T-helper 9 cell (primary cell): ENCODE measurements around the gene ZNF76.
"Not testable (repeated sequence)": the region's sequence is repeated elsewhere in the genome, so short reads cannot be mapped to it uniquely, and the experiment has no call there.

Experiments used
- DNase-seq: peaks from one replicate; pipeline ENCODE4 v3.0.0-alpha.2; 2020

ZNF76 gene

DNA sequence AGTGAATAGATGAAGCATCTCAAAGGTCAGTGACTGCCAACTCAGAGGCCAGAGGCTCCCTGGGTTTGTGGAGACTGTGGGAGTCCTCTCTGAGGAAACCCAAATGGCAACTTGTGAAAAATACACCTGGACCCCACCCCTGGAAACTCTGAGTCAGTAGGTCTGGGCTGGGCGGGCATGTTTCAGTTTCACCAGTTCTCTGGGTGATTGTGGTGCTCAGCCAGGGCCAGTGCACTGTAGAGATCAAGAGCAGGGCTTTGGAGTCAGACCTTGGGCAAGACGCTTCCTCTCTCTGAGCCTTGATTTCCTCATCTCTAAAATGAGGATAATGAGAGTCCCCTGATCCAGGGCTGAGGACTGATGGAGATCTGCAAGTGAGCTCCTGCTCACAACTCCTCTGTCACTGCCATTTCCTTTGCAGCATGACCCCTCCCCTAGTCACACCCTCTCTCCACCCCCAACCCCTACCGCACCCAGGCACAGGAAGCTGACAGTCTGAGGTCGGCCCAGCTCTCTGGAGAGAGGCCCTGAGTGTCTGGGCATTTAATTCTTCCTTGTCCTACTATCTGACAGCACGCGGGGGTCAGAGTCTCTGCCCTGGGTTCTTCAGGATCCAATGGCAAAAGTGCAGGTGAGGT, 43.2 kb downstream of the ZNF76 start:
- DNase-seq = peak; percentile 80

DNA sequence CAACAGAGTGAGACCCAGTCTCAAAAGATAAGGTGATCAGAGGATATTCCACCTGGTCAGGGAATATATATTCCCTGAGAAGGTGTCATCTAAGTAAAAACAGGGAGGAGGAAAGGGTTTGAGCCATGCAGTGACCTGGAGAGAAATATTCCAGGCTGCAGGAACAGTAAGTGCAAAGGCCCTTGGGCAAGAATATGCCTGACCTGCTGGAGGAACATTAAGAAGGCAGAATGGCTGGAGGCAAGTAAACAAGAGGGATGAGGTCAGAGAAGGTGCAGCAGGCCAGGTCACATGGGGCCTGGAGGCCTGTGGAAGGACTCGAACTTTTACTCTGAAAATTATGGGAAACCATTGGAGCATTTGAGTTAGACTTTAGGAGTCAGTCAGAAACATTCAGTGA, 44.8 kb downstream of the ZNF76 start:
- no peak for DNase-seq

GRCh38 chr6:35305117-35305516, 45.6 kb downstream of the ZNF76 start:
- no peak for DNase-seq

GRCh38 chr6:35307138-35307537, 47.6 kb downstream of the ZNF76 start:
- DNase-seq = not testable (repeated sequence)

GRCh38 chr6:35308543-35308942, 49.0 kb downstream of the ZNF76 start:
- DNase-seq = not testable (repeated sequence)

- DNase-seq = no peak
These were observed 50.2 kb downstream of the ZNF76 start for GRCh38 chr6:35309611-35310264.

- no peak for DNase-seq
These were observed 50.8 kb downstream of the ZNF76 start for GRCh38 chr6:35310265-35310831.

DNA sequence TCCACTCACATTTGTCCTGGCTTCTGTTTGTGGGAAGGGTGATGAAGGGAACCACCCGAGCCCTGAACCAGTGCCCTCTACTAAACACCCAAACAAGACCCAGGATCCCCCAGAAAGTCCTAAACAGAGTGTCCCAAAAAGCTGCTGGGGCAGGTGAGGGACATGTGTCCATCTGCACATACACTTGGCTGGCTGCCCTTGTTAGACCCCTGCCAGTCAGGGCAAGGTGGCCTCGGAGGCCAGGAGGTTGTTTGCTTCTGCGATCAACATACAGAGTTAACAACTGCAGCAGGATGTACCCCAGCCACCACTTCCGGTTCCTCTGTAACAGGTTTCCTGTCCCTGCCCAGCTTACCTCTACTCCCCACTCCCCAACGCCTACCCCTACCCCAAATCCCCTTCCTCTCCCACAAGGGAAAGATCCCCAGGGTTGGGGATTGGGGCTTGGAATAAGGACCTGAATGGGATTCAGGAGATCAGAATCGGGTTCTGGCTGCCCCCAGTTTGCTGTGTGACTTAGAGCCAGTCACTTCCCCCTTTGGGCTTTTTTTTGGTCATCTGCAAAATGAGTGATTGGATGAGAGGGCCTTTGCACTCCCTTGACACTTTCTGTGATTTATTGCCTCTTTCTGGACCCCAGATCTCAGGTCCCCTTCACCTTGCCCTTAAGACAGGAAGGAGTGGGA, 52.0 kb downstream of the ZNF76 start:
- DNase-seq = peak; percentile 36

DNA sequence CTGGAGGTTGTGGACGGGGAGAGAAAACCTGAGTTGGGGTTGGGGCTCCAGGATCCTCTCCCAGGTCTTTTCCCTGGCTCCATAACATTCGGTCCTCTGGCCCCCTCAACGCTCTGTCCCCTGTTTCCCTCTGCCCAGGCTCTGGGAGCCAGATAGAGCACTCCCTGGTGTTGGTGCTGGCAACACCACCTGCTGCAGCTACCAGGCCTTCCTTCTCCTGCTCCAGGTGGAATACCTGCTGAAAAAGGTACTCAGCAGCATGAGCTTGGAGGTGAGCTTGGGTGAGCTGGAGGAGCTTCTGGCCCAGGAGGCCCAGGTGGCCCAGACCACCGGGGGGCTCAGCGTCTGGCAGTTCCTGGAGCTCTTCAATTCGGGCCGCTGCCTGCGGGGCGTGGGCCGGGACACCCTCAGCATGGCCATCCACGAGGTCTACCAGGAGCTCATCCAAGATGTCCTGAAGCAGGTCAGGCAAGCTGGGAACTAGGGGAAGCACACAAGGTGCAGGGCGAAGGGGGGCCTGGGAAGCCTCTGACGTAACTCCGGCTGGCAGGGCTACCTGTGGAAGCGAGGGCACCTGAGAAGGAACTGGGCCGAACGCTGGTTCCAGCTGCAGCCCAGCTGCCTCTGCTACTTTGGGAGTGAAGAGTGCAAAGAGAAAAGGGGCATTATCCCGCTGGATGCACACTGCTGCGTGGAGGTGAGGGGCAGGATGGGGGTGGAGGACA, 52.7 kb downstream of the ZNF76 start:
- DNase-seq = no peak

GRCh38 chr6:35312807-35313206, 53.3 kb downstream of the ZNF76 start:
- DNase-seq = no peak

GRCh38 chr6:35317483-35318195, 58.1 kb downstream of the ZNF76 start:
- DNase-seq = no peak

GRCh38 chr6:35318196-35319171, 58.9 kb downstream of the ZNF76 start:
- no peak for DNase-seq

DNA sequence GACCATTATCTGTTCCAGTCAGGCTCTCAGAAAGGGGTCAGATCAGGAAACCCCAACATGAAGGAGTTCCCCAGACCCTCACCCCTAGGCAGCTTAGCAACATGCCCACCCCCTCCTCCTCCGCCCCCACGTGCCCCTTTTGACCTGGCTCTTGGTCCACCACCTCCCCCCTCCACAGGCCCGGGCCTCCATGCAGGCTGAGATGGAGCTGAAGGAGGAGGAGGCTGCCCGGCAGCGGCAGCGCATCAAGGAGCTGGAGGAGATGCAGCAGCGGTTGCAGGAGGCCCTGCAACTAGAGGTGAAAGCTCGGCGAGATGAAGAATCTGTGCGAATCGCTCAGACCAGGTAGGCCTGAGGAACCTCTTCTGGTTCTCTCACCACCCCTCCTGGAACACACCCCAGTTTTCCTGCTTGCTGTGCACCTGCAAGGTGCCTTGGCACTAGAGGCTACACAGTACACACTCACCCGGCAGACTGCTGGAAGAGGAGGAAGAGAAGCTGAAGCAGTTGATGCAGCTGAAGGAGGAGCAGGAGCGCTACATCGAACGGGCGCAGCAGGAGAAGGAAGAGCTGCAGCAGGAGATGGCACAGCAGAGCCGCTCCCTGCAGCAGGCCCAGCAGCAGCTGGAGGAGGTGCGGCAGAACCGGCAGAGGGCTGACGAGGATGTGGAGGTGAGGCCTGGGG, 60.0 kb downstream of the ZNF76 start:
- DNase-seq = no peak

GRCh38 chr6:35320031-35320410, 60.5 kb downstream of the ZNF76 start:
- DNase-seq = no peak

GRCh38 chr6:35321091-35321490, 61.6 kb downstream of the ZNF76 start:
- no peak for DNase-seq

DNA sequence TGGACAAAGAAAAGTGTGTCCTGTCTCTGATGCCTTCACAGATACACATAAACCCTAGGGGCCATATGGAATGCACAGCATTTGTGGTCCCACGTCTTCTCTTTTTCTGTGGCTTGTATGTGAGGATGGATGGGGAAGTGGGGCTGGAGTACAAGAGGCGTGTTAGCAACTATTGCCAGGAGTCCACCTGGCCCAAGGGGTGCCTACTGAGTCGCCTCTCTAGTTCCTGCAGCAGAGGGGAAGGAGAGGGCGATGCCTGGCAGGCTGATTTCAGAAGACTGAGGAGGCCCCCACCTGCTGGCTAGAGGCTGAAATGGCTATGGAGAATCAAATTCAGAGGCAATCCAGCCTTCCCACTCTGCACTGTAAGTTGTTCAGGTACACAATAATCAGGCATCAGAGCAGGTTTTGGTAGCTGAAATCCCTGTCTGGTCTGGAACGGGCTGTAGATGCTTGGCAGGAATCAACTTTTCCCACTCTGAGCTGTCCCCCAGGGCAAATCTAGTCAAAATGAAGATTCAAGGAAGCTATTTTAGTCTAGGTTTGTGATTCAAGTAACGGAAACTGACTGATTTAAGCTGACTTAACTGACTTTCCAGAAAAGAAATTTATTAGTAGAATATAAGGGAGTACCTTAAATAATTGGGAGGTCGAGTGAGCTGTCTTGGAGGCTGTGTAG, 68.0 kb downstream of the ZNF76 start:
- peak; percentile 63 for DNase-seq

DNA sequence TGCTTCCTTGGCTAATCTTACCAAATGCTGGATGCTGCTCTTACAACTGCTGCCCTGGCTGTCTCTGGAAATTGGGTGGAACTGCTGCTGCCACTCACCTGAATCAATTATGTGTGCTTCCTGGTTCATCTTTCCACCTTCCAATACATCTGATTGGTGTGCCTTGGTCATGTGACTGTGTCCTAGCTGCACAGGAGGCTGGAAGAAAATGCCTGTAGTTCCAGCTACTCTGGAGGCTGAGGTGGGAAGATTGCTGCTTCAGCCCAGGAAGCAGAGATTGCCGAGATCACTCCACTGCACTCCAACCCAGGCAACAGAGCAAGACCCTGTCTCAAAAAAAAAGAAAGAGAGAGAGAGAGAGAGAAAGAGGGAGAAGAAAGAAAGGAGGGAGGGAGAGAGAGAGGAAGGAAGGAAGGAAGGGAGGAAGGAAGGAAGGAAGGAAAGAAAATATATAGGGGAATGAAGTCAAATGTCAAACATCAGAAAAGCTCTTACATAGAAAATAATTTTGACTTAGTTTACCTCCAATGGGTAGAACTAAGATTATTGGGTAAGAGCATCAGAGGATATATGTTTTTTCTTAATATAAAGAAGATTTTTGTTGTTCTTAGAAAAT, 68.7 kb downstream of the ZNF76 start:
- no peak for DNase-seq

- DNase-seq = not testable (repeated sequence)
These were observed 69.4 kb downstream of the ZNF76 start for GRCh38 chr6:35328965-35329364.

GRCh38 chr6:35330541-35331119, 71.1 kb downstream of the ZNF76 start:
- DNase-seq = no peak
